ENCODE measurements around the gene CDHR3. TPM values are rescaled to one million over a fixed set of nuclear protein-coding genes. Genes with fewer than 3 reads are reported as not detected.

Gene CDHR3
- total and polyA plus RNA-seq, 3 donors from 2014 or later: 3.8 to 8.5 (median 7.5) TPM

- Histone ChIP-seq H3K27me3 (no peaks in the 10 kb centered on the region), H3K4me3 (no peak overlapping the region), H3K27ac (no peak overlapping the region), H3K36me3 (ENCODE audit: low read depth, missing control alignments) (no peaks in the 10 kb centered on the region), H3K4me1 (no peaks in the 10 kb centered on the region), H3K9me3 (no peaks in the 10 kb centered on the region)
- TF ChIP-seq POLR2A (IDR thresholded peaks at IDR 0.05) (no peak), CTCF (IDR thresholded peaks at IDR 0.05) (no peak)
- WGBS, 2 donors: 27 to 35% methylated on average over 10 of the region's 10 CpGs
- DNase-seq: peak; percentile 40
- intact Hi-C loops (cut with DNase I; ENCODE audit: low total_unique reads): no loop called here
These were observed 68.4 kb downstream of the CDHR3 start for GRCh38 chr7:106031300-106032035.

- WGBS, 2 donors: 80 to 81% methylated on average over 3 of the region's 3 CpGs
- no peaks in the 10 kb centered on the region for H3K27me3 ChIP-seq
- no peak for DNase-seq
- no peaks in the 10 kb centered on the region for H3K4me1 ChIP-seq
- TF ChIP-seq POLR2A (IDR thresholded peaks at IDR 0.05) (no peak), CTCF (IDR thresholded peaks at IDR 0.05) (no peak)
- intact Hi-C loops (cut with DNase I; ENCODE audit: low total_unique reads): no loop called here
- H3K36me3 ChIP-seq (ENCODE audit: low read depth, missing control alignments): no peaks in the 10 kb centered on the region
- no peak overlapping the region for H3K4me3 ChIP-seq
- H3K9me3 ChIP-seq: no peaks in the 10 kb centered on the region
- no peak overlapping the region for H3K27ac ChIP-seq
These were observed 69.2 kb downstream of the CDHR3 start for GRCh38 chr7:106032295-106032694.

GRCh38 chr7:106033735-106034134 is 70.7 kb downstream of the CDHR3 start:
- Histone ChIP-seq H3K27me3 (no peaks in the 10 kb centered on the region), H3K27ac (no peak overlapping the region)
- DNase-seq: no peak

GRCh38 chr7:106034383-106034782 is 71.3 kb downstream of the CDHR3 start:
- Histone ChIP-seq H3K27me3 (no peaks in the 10 kb centered on the region), H3K27ac (no peak overlapping the region), H3K4me3 (no peak overlapping the region), H3K36me3 (ENCODE audit: low read depth, missing control alignments) (no peaks in the 10 kb centered on the region), H3K4me1 (no peaks in the 10 kb centered on the region), H3K9me3 (no peaks in the 10 kb centered on the region)
- no peak for DNase-seq
- TF ChIP-seq CTCF (IDR thresholded peaks at IDR 0.05): no peak
- TF ChIP-seq POLR2A (IDR thresholded peaks at IDR 0.05): no peak
- intact Hi-C loops (cut with DNase I; ENCODE audit: low total_unique reads): no loop called here
- WGBS, 2 donors: 91 to 96% methylated on average over 2 of the region's 2 CpGs

More at GRCh38 chr7:106033735-106034134, 70.7 kb downstream of the CDHR3 start:
- Histone ChIP-seq H3K4me3 (no peak overlapping the region), H3K36me3 (ENCODE audit: low read depth, missing control alignments) (no peaks in the 10 kb centered on the region), H3K9me3 (no peaks in the 10 kb centered on the region), H3K4me1 (no peaks in the 10 kb centered on the region)
- no peak for TF ChIP-seq CTCF (IDR thresholded peaks at IDR 0.05)
- no peak for TF ChIP-seq POLR2A (IDR thresholded peaks at IDR 0.05)
- intact Hi-C loops (cut with DNase I; ENCODE audit: low total_unique reads): no loop called here

- no peak overlapping the region for H3K27ac ChIP-seq
- TF ChIP-seq CTCF (IDR thresholded peaks at IDR 0.05) (no peak), POLR2A (IDR thresholded peaks at IDR 0.05) (no peak)
- intact Hi-C loops (cut with DNase I; ENCODE audit: low total_unique reads): no loop called here
- H3K27me3 ChIP-seq: no peaks in the 10 kb centered on the region
- no peaks in the 10 kb centered on the region for H3K9me3 ChIP-seq
- H3K36me3 ChIP-seq (ENCODE audit: low read depth, missing control alignments): no peaks in the 10 kb centered on the region
- DNase-seq: peak; percentile 56
- WGBS, 2 donors: 70 to 72% methylated on average over 8 of the region's 8 CpGs
- H3K4me1 ChIP-seq: no peaks in the 10 kb centered on the region
- no peak overlapping the region for H3K4me3 ChIP-seq
These were observed 72.5 kb downstream of the CDHR3 start for GRCh38 chr7:106035568-106035967.
